Endodermal cell (in vitro differentiated cells): ENCODE results near the gene C19orf85. TPM values are rescaled to one million over a fixed set of nuclear protein-coding genes. Genes with fewer than 3 reads are reported as not detected.

ENCODE experiments used
- DNase-seq: peaks from one replicate; pipeline ENCODE4 v3.0.0-alpha.2; 2017
- H3K27ac ChIP-seq: 2 replicates; pipeline ENCODE4 v1.5.1; 2013; ENCODE audit warnings: mild to moderate bottlenecking, low read depth, low read length, moderate library complexity
- H3K27me3 ChIP-seq: 2 replicates; pipeline ENCODE4 v1.6.1; 2013; ENCODE audit warnings: mild to moderate bottlenecking, low read length, moderate library complexity; ENCODE audit not compliant: insufficient read depth, control insufficient read depth, poor library complexity, severe bottlenecking
- H3K36me3 ChIP-seq: 2 replicates; pipeline ENCODE4 v1.7.0; 2013; ENCODE audit warnings: mild to moderate bottlenecking, low read length, moderate library complexity; ENCODE audit not compliant: control insufficient read depth, insufficient read depth
- H3K4me1 ChIP-seq: one replicate; pipeline ENCODE4 v1.7.0; 2013; ENCODE audit warnings: low read length; ENCODE audit not compliant: control insufficient read depth, insufficient read depth
- H3K4me3 ChIP-seq: 2 replicates; pipeline ENCODE4 v1.5.1; 2013; ENCODE audit warnings: mild to moderate bottlenecking, low read length, moderate library complexity
- H3K9ac ChIP-seq: 2 replicates; pipeline ENCODE4 v1.6.1; 2013; ENCODE audit warnings: mild to moderate bottlenecking, low read length, moderate library complexity; ENCODE audit not compliant: poor library complexity, severe bottlenecking; ENCODE audit errors: extremely low read depth
- H3K9me3 ChIP-seq: 2 replicates; pipeline ENCODE4 v1.6.1; 2013; ENCODE audit warnings: mild to moderate bottlenecking, low read length, moderate library complexity; ENCODE audit not compliant: control insufficient read depth
- H3K27ac Mint-ChIP-seq: 2 replicates; pipeline ENCODE4 v1.8.0; 2020; ENCODE audit warnings: mixed read lengths
- H3K27me3 Mint-ChIP-seq: 2 replicates; pipeline ENCODE4 v1.8.0; 2021; ENCODE audit warnings: mild to moderate bottlenecking, mixed read lengths; ENCODE audit not compliant: insufficient read depth
- H3K36me3 Mint-ChIP-seq: 2 replicates; pipeline ENCODE4 v1.8.0; 2020; ENCODE audit warnings: low read depth, mixed read lengths
- H3K4me1 Mint-ChIP-seq: 2 replicates; pipeline ENCODE4 v1.8.0; 2020; ENCODE audit warnings: mixed read lengths
- H3K4me3 Mint-ChIP-seq: 2 replicates; pipeline ENCODE4 v1.8.0; 2020; ENCODE audit warnings: mild to moderate bottlenecking, moderate library complexity, mixed read lengths
- H3K9me3 Mint-ChIP-seq: 2 replicates; pipeline ENCODE4 v1.8.0; 2020; ENCODE audit warnings: mild to moderate bottlenecking, mixed read lengths
- CTCF ChIP-seq: fragments of 200-600 bp; sonication (generic); conservative IDR thresholded peaks from 2 replicates; pipeline ENCODE4 v1.5.0; 2021; ENCODE audit warnings: antibody characterized with exemption, mild to moderate bottlenecking
- WGBS, 2 experiments: methylation state at CpG; one replicate each; pipeline versions ENCODE4 v1.1.5 to v1.1.7; 2013; ENCODE audit warnings: missing lambda C conversion rate in 2 of 2, mixed read lengths in 1 of 2; ENCODE audit not compliant: insufficient coverage in 1 of 2, insufficient read length in 1 of 2; 5-methylcytosine and 5-hydroxymethylcytosine counted together
- total RNA-seq, 2 donors: library from RNA; stranded (reverse); fragmentation: NEBNext Ultra II Directional in 1 of 2; extraction: Animal tissue kit (Norgen Biotek cat#: 25700) in 1 of 2; gene quantifications; 2 replicates in 1 of 2; 3 replicates in 1 of 2; pipeline ENCODE4 v1.2.1, GENCODE V29; 2021

Gene C19orf85
- total RNA-seq, 2 donors from 2014 or later = 0.62 to 2.3 TPM

DNA sequence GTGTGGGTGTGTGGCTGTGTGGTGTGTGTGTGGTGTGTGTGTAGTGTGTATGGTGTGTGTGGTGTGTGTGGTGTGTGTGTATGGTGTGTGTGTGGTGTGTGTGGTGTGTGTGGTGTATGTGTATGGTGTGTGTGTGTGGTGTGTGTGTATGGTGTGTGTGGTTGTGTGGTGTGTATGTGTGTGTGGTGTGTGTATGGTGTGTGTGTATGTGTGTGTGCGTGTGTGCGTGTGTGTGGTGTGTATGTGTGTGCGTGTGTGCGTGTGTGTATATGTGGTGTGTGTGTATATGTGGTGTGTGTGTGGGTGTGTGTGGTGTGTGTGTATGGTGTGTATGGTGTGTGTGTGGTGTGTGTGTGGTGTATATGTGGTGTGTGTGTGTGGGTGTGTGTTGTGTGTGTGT lies 29.5 kb downstream of the C19orf85 start:
- Histone ChIP-seq H3K36me3 (no peaks in the 10 kb centered on the region), H3K4me1 (no peaks in the 10 kb centered on the region), H3K27ac (no peak overlapping the region), H3K9ac (no peak overlapping the region), H3K27me3 (peaks cover 62% of the 10 kb centered on the region), H3K4me3 (no peak overlapping the region), H3K9me3 (no peaks in the 10 kb centered on the region)
- H3K27ac Mint-ChIP-seq = no peak overlapping the region
- 97% methylated on average over 4 of the region's 4 CpGs; no CpG with 5 or more reads in 1 of the 2 experiments for WGBS, 2 experiments
- no peaks in the 10 kb centered on the region for H3K9me3 Mint-ChIP-seq
- no peak for DNase-seq
- H3K36me3 Mint-ChIP-seq = no peaks in the 10 kb centered on the region
- no peak for TF ChIP-seq CTCF
- H3K4me3 Mint-ChIP-seq = no peak overlapping the region
- no peaks in the 10 kb centered on the region for H3K4me1 Mint-ChIP-seq
- peaks cover 48% of the 10 kb centered on the region for H3K27me3 Mint-ChIP-seq

- no peaks in the 10 kb centered on the region for H3K36me3 Mint-ChIP-seq
- H3K4me3 ChIP-seq = no peak overlapping the region
- H3K9me3 ChIP-seq = no peaks in the 10 kb centered on the region
- H3K27ac Mint-ChIP-seq = no peak overlapping the region
- no peak overlapping the region for H3K4me3 Mint-ChIP-seq
- 70% methylated on average over 3 of the region's 4 CpGs; no CpG with 5 or more reads in 1 of the 2 experiments for WGBS, 2 experiments
- no peak overlapping the region for H3K9ac ChIP-seq
- no peak for TF ChIP-seq CTCF
- no peaks in the 10 kb centered on the region for H3K4me1 Mint-ChIP-seq
- DNase-seq = no peak
- no peak overlapping the region for H3K27ac ChIP-seq
- no peaks in the 10 kb centered on the region for H3K36me3 ChIP-seq
- no peaks in the 10 kb centered on the region for H3K4me1 ChIP-seq
- peaks cover 56% of the 10 kb centered on the region for H3K27me3 ChIP-seq
- no peaks in the 10 kb centered on the region for H3K9me3 Mint-ChIP-seq
- H3K27me3 Mint-ChIP-seq = peaks cover 45% of the 10 kb centered on the region
These were observed 30.1 kb downstream of the C19orf85 start for GRCh38 chr19:55434356-55434919.

GRCh38 chr19:55433292-55433691 lies 31.3 kb downstream of the C19orf85 start:
- no peak overlapping the region for H3K27ac Mint-ChIP-seq
- Histone ChIP-seq H3K4me3 (no peak overlapping the region), H3K27me3 (peaks cover 45% of the 10 kb centered on the region), H3K27ac (no peak overlapping the region), H3K4me1 (no peaks in the 10 kb centered on the region), H3K9ac (no peak overlapping the region), H3K9me3 (no peaks in the 10 kb centered on the region), H3K36me3 (no peaks in the 10 kb centered on the region)
- no peak overlapping the region for H3K4me3 Mint-ChIP-seq
- WGBS, 2 experiments = 71 to 87% methylated on average over 47 to 48 of the region's 48 CpGs
- H3K9me3 Mint-ChIP-seq = no peaks in the 10 kb centered on the region
- TF ChIP-seq CTCF = no peak
- no peaks in the 10 kb centered on the region for H3K36me3 Mint-ChIP-seq
- H3K27me3 Mint-ChIP-seq = peaks cover 36% of the 10 kb centered on the region
- no peaks in the 10 kb centered on the region for H3K4me1 Mint-ChIP-seq
- peak; percentile 29 for DNase-seq
